Tibial nerve (tissue), 4 donors: ENCODE measurements around the gene RABEP2.

Experiments
- EP300 ChIP-seq, 2 donors: sonication (generic); formaldehyde crosslinking; IDR thresholded peaks; one replicate each; pipeline ENCODE4 v1.6.1; 2017; ENCODE audit warnings: antibody characterized with exemption in 2 of 2, mild to moderate bottlenecking in 1 of 2
- POLR2A ChIP-seq, 2 donors: fragments of 450-650 bp; IDR thresholded peaks; one replicate each; pipeline ENCODE4 v1.6.1; 2017; ENCODE audit warnings: antibody characterized with exemption in 2 of 2, mild to moderate bottlenecking in 2 of 2, moderate library complexity in 2 of 2
- TF ChIP-seq, protein P1 (sequence below), 5 experiments: fragments of 200-600 bp in 3 of 5; fragments of 450-650 bp in 2 of 5; sonication (generic) in 3 of 5; IDR thresholded peaks; one replicate each; pipeline ENCODE4 v1.5.1; 2016 to 2019; ENCODE audit warnings: antibody characterized with exemption in 5 of 5, mild to moderate bottlenecking in 3 of 5, moderate library complexity in 2 of 5

- TF ChIP-seq EP300 (IDR thresholded peaks at IDR 0.05) (no peak), POLR2A (IDR thresholded peaks at IDR 0.05) (no peak)
- TF ChIP-seq, protein P1, sequence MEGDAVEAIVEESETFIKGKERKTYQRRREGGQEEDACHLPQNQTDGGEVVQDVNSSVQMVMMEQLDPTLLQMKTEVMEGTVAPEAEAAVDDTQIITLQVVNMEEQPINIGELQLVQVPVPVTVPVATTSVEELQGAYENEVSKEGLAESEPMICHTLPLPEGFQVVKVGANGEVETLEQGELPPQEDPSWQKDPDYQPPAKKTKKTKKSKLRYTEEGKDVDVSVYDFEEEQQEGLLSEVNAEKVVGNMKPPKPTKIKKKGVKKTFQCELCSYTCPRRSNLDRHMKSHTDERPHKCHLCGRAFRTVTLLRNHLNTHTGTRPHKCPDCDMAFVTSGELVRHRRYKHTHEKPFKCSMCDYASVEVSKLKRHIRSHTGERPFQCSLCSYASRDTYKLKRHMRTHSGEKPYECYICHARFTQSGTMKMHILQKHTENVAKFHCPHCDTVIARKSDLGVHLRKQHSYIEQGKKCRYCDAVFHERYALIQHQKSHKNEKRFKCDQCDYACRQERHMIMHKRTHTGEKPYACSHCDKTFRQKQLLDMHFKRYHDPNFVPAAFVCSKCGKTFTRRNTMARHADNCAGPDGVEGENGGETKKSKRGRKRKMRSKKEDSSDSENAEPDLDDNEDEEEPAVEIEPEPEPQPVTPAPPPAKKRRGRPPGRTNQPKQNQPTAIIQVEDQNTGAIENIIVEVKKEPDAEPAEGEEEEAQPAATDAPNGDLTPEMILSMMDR (IDR thresholded peaks at IDR 0.05), result no peak
Measured at GRCh38 chr16:28967156-28967555, 42.1 kb upstream of the RABEP2 start.
